ENCODE measurements around the gene WDR86. TPM values are rescaled to one million over a fixed set of nuclear protein-coding genes. Genes with fewer than 3 reads are reported as not detected.

The WDR86 gene
- total RNA-seq, 1 experiment from 2014 or later = 24.4 TPM

DNA sequence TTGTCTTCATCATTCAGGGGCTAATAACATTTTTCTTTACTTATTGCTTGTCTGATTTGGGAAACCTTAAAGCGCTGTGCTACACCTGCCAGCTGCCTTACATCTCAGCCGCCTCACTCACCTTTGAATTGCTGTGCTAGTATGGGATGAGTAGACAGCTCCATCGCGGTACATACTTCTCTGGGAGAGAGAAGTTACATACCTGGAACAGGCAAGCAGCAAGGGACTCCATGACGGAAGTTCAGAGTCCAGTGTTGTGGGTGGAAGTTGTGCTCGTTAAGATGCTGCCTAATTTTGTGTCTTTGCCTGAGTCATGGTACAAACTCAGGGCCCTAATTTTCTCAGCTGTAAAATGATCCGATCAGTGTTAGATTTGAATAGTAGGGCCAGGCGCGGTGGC is 66.3 kb downstream of the WDR86 start (continued):
- TF ChIP-seq ELF4 (CRISPR knock-in tag; IDR thresholded peaks at IDR 0.05; ENCODE audit: low read depth) (no peak), NR2C2 (CRISPR knock-in tag; IDR thresholded peaks at IDR 0.05) (no peak), ESRRA (CRISPR knock-in tag; IDR thresholded peaks at IDR 0.05; ENCODE audit: borderline replicate concordance) (no peak), CREB1 (CRISPR knock-in tag; IDR thresholded peaks at IDR 0.05) (no peak)
- TF ChIP-seq, protein P1, sequence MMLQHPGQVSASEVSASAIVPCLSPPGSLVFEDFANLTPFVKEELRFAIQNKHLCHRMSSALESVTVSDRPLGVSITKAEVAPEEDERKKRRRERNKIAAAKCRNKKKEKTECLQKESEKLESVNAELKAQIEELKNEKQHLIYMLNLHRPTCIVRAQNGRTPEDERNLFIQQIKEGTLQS (CRISPR knock-in tag; conservative IDR thresholded peaks at IDR 0.05) = no peak

DNA sequence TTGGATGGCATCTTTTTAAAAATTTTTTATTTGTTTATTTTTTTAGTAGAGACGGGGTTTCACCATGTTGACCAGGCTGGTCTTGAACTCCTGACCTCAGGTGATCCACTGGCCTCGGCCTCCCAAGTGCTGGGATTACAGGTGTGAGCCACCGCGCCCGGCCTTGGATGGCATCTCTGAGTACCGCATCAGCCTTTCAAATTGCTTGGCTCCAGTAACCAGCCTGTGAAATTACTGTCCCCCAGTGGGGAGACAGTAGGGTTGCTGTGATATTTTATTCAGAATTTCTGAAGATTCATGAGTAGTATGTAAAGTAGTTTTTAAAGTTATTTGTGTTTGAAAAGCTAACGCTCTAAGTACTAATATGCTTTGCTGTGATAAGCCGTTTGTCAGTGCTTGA is 67.0 kb downstream of the WDR86 start:
- 0 out of 2 replicates have a peak, but pooled peaks cover 3% of the 10 kb centered on the region for H3K9me3 Mint-ChIP-seq
- H3K4me1 Mint-ChIP-seq = peaks cover 3% of the 10 kb centered on the region; the same call in 1 of the 2 replicates
- H3K36me3 Mint-ChIP-seq = peaks cover 15% of the 10 kb centered on the region
- peaks cover 14% of the 10 kb centered on the region for H3K27me3 Mint-ChIP-seq (ENCODE audit: low read depth)
- TF ChIP-seq SOX15 (CRISPR knock-in tag; IDR thresholded peaks at IDR 0.05) (no peak), SMAD4 (CRISPR knock-in tag; IDR thresholded peaks at IDR 0.05) (no peak), CBFB (CRISPR knock-in tag; IDR thresholded peaks at IDR 0.05; ENCODE audit: low read depth) (no peak), ZNF423 (CRISPR knock-in tag; IDR thresholded peaks at IDR 0.05) (no peak), TEAD1 (CRISPR knock-in tag; IDR thresholded peaks at IDR 0.05) (no peak), NFYB (CRISPR knock-in tag; conservative IDR thresholded peaks at IDR 0.05; ENCODE audit: low read depth) (no peak), MXD4 (CRISPR knock-in tag; IDR thresholded peaks at IDR 0.05; ENCODE audit: borderline replicate concordance) (no peak), GTF2I (CRISPR knock-in tag; conservative IDR thresholded peaks at IDR 0.05) (no peak), TP53 (CRISPR knock-in tag; IDR thresholded peaks at IDR 0.05) (no peak)
- TF ChIP-seq, protein P2, sequence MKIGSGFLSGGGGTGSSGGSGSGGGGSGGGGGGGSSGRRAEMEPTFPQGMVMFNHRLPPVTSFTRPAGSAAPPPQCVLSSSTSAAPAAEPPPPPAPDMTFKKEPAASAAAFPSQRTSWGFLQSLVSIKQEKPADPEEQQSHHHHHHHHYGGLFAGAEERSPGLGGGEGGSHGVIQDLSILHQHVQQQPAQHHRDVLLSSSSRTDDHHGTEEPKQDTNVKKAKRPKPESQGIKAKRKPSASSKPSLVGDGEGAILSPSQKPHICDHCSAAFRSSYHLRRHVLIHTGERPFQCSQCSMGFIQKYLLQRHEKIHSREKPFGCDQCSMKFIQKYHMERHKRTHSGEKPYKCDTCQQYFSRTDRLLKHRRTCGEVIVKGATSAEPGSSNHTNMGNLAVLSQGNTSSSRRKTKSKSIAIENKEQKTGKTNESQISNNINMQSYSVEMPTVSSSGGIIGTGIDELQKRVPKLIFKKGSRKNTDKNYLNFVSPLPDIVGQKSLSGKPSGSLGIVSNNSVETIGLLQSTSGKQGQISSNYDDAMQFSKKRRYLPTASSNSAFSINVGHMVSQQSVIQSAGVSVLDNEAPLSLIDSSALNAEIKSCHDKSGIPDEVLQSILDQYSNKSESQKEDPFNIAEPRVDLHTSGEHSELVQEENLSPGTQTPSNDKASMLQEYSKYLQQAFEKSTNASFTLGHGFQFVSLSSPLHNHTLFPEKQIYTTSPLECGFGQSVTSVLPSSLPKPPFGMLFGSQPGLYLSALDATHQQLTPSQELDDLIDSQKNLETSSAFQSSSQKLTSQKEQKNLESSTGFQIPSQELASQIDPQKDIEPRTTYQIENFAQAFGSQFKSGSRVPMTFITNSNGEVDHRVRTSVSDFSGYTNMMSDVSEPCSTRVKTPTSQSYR (CRISPR knock-in tag; IDR thresholded peaks at IDR 0.05) = no peak
- TF ChIP-seq, protein P3, sequence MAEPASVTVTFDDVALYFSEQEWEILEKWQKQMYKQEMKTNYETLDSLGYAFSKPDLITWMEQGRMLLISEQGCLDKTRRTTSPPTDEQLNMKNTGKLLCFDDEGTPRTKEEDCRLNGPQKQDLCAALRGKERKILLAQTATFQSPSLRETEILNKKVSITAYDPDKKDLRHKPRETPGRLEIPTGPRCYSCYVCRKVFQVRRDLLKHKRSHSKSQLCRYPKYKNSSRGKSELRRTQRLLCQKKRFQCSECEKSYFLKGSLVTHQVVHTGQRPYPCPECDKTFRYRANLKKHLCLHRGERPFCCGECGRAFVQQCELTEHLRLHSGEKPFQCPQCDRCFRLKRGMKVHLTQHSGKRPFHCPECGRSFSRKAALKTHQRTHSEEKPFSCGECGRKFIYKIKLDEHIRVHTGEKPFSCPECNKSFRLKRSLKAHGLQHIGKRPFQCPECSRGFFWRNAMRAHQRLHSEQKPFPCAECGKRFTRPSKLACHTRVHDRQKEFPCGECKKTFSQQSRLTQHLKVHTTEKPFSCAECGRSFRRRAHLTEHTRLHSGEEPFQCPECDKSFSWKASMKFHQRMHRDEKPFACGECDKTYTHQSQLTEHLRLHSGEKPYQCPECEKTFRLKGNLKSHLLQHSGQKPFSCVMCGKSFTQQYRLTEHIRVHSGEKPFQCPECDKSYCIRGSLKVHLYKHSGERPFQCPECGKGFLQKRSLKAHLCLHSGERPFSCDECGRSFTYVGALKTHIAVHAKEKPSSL (CRISPR knock-in tag; conservative IDR thresholded peaks at IDR 0.05) = no peak
- TF ChIP-seq, protein P4, sequence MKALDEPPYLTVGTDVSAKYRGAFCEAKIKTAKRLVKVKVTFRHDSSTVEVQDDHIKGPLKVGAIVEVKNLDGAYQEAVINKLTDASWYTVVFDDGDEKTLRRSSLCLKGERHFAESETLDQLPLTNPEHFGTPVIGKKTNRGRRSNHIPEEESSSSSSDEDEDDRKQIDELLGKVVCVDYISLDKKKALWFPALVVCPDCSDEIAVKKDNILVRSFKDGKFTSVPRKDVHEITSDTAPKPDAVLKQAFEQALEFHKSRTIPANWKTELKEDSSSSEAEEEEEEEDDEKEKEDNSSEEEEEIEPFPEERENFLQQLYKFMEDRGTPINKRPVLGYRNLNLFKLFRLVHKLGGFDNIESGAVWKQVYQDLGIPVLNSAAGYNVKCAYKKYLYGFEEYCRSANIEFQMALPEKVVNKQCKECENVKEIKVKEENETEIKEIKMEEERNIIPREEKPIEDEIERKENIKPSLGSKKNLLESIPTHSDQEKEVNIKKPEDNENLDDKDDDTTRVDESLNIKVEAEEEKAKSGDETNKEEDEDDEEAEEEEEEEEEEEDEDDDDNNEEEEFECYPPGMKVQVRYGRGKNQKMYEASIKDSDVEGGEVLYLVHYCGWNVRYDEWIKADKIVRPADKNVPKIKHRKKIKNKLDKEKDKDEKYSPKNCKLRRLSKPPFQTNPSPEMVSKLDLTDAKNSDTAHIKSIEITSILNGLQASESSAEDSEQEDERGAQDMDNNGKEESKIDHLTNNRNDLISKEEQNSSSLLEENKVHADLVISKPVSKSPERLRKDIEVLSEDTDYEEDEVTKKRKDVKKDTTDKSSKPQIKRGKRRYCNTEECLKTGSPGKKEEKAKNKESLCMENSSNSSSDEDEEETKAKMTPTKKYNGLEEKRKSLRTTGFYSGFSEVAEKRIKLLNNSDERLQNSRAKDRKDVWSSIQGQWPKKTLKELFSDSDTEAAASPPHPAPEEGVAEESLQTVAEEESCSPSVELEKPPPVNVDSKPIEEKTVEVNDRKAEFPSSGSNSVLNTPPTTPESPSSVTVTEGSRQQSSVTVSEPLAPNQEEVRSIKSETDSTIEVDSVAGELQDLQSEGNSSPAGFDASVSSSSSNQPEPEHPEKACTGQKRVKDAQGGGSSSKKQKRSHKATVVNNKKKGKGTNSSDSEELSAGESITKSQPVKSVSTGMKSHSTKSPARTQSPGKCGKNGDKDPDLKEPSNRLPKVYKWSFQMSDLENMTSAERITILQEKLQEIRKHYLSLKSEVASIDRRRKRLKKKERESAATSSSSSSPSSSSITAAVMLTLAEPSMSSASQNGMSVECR (CRISPR knock-in tag; IDR thresholded peaks at IDR 0.05; ENCODE audit: borderline replicate concordance) = no peak
- TF ChIP-seq, protein P5, sequence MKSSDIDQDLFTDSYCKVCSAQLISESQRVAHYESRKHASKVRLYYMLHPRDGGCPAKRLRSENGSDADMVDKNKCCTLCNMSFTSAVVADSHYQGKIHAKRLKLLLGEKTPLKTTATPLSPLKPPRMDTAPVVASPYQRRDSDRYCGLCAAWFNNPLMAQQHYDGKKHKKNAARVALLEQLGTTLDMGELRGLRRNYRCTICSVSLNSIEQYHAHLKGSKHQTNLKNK (CRISPR knock-in tag; IDR thresholded peaks at IDR 0.05) = no peak
- TF ChIP-seq, protein P6, sequence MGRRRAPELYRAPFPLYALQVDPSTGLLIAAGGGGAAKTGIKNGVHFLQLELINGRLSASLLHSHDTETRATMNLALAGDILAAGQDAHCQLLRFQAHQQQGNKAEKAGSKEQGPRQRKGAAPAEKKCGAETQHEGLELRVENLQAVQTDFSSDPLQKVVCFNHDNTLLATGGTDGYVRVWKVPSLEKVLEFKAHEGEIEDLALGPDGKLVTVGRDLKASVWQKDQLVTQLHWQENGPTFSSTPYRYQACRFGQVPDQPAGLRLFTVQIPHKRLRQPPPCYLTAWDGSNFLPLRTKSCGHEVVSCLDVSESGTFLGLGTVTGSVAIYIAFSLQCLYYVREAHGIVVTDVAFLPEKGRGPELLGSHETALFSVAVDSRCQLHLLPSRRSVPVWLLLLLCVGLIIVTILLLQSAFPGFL (CRISPR knock-in tag; IDR thresholded peaks at IDR 0.05; ENCODE audit: borderline replicate concordance) = no peak
- POLR2A ChIA-PET = no interaction called here
- peak overlapping the region; percentile 76 for H3K4me3 Mint-ChIP-seq
- H3K27ac Mint-ChIP-seq = no peak overlapping the region
- DNase-seq (ENCODE audit: low spot score) = no peak
- CTCF ChIA-PET = interaction anchor here (1.8 kb wide), 1 partner anchor 8 kb away, joined by 19 read pairs; no protein-coding TSS in a partner anchor
- no peak for ATAC-seq
